Measurements from ENCODE around the gene LDLRAD1. TPM values are rescaled to one million over a fixed set of nuclear protein-coding genes. Genes with fewer than 3 reads are reported as not detected.

The LDLRAD1 gene
- total RNA-seq, 1 experiment from 2014 or later = not detected

DNA sequence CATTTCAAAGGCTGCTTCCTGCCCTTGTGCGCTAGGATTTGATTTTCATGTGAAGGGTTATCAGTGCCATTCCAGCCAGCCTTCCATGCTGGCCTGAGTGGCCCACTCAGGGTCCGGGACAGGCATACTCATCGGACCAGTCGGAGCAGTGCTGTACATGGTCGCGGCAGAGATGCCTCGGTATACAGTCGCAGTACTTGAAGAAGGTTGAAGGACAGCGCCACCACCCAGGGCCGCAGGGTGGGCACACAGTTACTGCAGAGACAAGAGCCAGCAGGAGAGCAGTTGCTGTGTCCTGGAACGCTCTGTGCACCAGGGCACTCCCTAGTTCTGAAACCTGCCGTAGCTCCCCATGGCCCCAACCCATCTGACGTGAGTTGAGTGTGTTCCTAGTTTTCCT lies 9.1 kb downstream of the LDLRAD1 start:
- H3K79me1 ChIP-seq (ENCODE audit: insufficient read depth, low read depth, low read length, poor library complexity, severe bottlenecking) = no peaks in the 10 kb centered on the region
- Mint-ChIP-seq H3K4me1 (peaks cover 0 to 3% of the 10 kb centered on the region in 2 experiments; a peak in 2 of 4 replicates), H3K36me3 (ENCODE audit: insufficient read depth in 1 of 3, low read depth in 3 of 3) (no peaks in the 10 kb centered on the region), H3K4me3 (no peak overlapping the region; a peak in 1 of 5 replicates), H3K9me3 (peaks cover 5% of the 10 kb centered on the region in 2 experiments; a peak in 4 of 5 replicates), H3K27me3 (ENCODE audit: low read depth) (peaks cover 3% of the 10 kb centered on the region), H3K27ac (peak overlapping the region in 1 of 3 experiments; percentile 94; a peak in 2 of 7 replicates)
- no peaks in the 10 kb centered on the region for H3K23me2 ChIP-seq (ENCODE audit: insufficient read length, low read depth, low read length, poor library complexity, severe bottlenecking)
- H3K79me2 ChIP-seq (ENCODE audit: insufficient read depth, low read length) = no peaks in the 10 kb centered on the region
- no peak overlapping the region for H2BK15ac ChIP-seq (ENCODE audit: low read depth, low read length)
- no peak overlapping the region for H3K18ac ChIP-seq (ENCODE audit: insufficient read length, low read depth, low read length)
- WGBS (ENCODE audit: extremely low coverage, insufficient read length, low lambda C conversion rate) = no CpG with 5 or more reads among the region's 13 CpGs
- no peaks in the 10 kb centered on the region for H3K9me3 ChIP-seq (ENCODE audit: control insufficient read depth, low read depth, low read length)
- H3K9ac ChIP-seq (ENCODE audit: extremely low read depth, insufficient read length, low read length) = no peak overlapping the region
- no peak for DNase-seq
- no peaks in the 10 kb centered on the region for H4K20me1 ChIP-seq (ENCODE audit: control insufficient read depth, insufficient read depth, insufficient read length)
- H2BK20ac ChIP-seq (ENCODE audit: low read depth, low read length, poor library complexity, severe bottlenecking) = no peak overlapping the region
- H4K91ac ChIP-seq (ENCODE audit: insufficient read length, low read depth, low read length) = no peak overlapping the region
- H2BK12ac ChIP-seq (ENCODE audit: insufficient read length, low read depth, low read length) = no peak overlapping the region
- H3K23ac ChIP-seq (ENCODE audit: insufficient read length, low read depth, low read length) = no peak overlapping the region
- no peak for TF ChIP-seq CTCF (conservative IDR thresholded peaks at IDR 0.05)
- no peak overlapping the region for H3K14ac ChIP-seq (ENCODE audit: insufficient read depth, low read length)
- no peak overlapping the region for H3T11ph ChIP-seq (ENCODE audit: low read length)
- no peak overlapping the region for H2BK5ac ChIP-seq (ENCODE audit: insufficient read length, low read length)
- H3K4me2 ChIP-seq (ENCODE audit: insufficient read depth, insufficient read length, low read length) = no peak overlapping the region
- H3K27me3 ChIP-seq (ENCODE audit: insufficient read depth, low read length) = no peaks in the 10 kb centered on the region
- H3K4me1 ChIP-seq (ENCODE audit: insufficient read depth, low read length) = no peaks in the 10 kb centered on the region
- H3K4ac ChIP-seq (ENCODE audit: low read depth, low read length) = no peak overlapping the region
- H4K5ac ChIP-seq (ENCODE audit: insufficient read length, low read depth, low read length) = no peak overlapping the region
- H2BK120ac ChIP-seq (ENCODE audit: low read depth, low read length, poor library complexity, severe bottlenecking) = no peak overlapping the region
- no peak overlapping the region for H3K56ac ChIP-seq (ENCODE audit: insufficient read length, low read depth, low read length)
- no peak overlapping the region for H3K27ac ChIP-seq (ENCODE audit: insufficient read length, low read depth, low read length)
- H2AK5ac ChIP-seq (ENCODE audit: insufficient read length, low read length) = no peak overlapping the region
- H4K8ac ChIP-seq (replicated peaks; ENCODE audit: insufficient read length, low read depth, low read length) = no peak overlapping the region
- no peak overlapping the region for H2AFZ ChIP-seq (ENCODE audit: low read length)

Measured in H9 (cell line).